GM21737 (cell line): ENCODE data around the gene ARHGEF7.

ENCODE experiments used
- ATAC-seq: cut with Tn5 transposase; IDR thresholded peaks from one replicate; pipeline ENCODE4 v1.9.1; 2021; ENCODE audit warnings: mild to moderate bottlenecking, moderate library complexity; ENCODE audit not compliant: unreplicated experiment

ARHGEF7 gene

DNA sequence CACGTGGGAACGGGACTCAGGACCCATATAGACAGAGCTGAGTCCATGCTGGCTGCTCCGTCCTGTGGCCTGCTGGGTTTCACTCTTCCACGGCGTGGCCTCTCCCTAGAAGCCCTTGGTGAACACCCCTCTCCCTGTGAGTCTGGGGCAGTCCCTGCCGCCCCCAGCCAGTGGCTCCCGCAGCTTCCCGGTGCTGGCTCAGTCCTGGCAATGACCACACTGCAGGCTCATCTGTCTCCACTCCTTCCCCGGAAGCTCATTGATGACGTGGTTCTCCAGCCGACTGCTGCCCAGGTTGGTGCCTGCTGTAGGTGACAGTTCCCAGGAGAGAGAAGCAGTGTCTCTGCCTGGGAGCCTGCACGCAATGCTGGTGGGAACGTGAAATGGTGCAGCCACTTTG lies 203.3 kb downstream of the ARHGEF7 start:
- no peak for ATAC-seq

DNA sequence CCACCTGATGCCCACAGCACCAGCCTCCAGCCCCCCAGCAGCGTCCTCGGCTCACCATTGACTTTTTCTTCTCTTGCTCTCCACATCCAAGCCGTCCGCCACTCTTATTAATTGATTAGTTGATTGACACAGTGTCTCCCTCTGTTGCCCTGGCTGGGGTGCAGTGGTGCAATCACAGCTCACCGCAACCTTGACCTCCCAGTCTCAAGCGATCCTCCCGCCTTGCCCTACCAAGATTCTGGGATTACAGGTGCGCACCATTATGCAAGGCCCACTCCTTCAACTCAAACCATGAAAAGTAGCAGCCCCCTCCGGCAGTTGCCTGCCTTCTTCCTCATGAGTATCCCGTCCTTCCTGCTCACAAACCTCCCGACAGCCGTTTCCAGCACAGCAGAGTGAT lies 204.4 kb downstream of the ARHGEF7 start:
- ATAC-seq, result no peak

DNA sequence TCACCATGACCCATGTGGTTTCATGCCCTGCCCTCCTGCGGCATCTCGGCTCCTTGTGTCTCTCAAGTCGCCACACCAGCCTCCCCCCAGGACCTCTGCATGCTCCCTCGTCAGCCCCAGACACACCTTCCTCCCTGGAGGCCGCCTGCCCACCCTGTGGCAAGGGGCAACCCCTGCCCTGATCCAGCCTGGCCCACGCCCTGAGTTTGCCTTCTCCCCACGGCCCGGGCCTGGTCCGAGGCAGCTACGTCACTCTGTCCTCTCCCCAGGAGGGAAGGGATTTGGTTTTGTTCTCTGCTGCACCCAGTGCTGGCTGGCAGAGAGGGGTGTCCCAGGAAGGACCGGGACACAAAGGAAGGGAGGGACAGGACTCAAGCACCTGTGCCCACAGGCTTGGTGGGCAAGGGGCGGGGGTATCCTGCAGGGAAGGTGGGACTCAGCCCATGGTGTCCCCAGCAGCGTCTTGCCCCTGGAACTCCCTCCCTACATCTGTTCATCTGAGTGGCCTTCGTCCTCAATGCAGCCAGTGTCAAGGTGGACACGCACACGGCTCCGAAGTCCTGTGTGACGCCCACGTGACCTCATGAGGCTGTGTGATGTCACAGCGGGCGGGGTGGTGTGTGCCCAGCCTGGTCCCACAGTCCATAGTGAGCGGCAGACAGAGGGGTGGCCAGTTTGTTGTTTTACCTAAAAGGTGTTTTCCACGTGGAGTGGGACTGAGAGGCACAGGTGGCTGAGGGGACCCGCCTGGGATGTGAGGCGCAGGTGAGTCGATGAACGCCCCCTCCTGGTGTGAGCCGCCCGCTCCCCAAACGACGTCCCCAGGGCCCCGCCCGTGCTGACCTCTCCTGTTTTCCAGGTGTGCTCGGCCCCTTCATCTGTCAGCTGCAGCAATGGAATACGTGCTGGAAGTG lies 205.1 kb downstream of the ARHGEF7 start, which contains the start of gene TEX29:
TEX29 (plus strand) TSS at position 645 of the 914 bp plus-strand sequence; CDS start at position 894, 249 bp downstream.
- no peak for ATAC-seq

DNA sequence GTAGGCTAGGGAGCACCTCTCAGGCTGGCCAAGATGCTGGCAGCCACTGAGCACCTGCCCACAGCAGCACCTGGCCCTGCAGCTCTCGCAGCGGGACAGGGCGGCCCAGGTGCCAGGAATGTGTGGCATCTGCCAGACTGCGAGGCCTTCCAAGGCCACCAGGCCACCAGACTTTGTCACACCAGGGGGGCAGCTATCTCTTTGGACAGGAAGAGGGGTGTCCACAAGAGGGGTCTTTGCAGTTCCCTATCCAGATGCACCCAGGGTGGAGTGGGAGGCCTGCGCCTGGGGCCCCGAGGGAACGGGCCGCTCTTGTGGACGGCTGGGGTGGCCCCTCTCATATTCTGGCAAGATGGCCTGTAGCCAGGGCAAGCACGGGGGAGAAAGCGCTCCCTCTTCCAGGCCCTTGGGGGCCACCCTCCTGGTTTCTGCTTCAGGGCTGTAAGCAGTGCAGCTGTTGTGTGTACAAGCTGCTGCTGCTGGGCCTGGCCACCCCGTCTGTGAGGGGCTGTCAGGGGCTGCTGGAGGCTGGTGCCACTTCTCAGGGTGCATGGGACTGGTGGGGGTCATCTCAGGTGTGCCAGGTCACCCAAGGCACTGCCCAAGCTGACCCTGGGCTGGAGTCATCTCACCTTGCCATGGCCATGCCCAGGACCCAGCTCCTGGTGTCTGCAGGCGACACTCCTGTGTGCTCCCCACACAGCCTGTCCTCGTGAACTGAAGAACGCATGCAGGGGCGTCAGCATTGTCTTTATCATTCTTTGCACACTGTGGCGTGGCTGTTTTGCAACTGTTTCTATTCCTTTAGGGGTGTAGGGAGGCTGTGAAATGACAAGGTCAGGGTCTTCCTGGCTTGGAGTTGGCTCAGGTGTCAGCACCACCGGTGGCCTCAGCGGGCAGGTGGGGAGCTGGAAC lies 207.1 kb downstream of the ARHGEF7 start:
- no peak for ATAC-seq

DNA sequence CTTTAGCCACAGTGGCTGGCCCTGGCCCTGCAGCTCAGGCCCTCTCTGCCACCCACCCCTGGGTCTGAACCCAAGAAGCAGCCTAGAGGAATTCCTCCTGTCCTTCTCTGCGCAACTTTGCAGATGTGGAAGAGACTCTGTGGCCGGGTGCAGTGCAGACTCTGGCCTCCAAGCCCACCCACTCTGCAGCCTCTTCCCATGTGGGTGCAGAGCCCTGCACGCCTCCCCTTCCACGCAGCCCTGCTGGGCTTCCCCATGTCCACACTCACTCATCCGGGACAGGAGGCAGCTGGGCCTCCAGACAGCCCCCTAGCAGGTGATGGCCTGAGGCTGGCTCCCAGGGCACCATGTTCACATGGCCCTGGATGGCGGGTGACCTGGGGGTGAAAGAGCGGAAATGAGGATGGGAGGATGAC lies 207.8 kb downstream of the ARHGEF7 start:
- ATAC-seq, result no peak

DNA sequence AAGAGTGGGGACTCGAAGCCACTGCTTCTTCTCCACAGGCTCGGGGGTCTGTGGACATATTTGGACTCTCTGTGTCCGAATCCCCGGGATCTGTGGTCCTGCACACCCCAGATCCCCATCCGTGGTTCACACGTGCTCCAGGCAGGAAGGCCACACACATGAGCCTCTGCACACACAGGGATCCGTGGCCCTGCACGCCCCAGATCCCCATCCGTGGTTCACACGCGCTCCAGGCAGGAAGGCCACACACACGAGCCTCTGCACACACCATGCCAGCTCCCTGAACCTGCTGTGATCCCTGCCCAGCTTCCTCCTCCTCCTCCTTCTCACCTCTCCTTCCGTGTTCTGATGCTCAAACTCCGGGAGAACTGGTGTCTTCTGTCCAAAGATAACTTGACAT lies 208.4 kb downstream of the ARHGEF7 start:
- no peak for ATAC-seq

DNA sequence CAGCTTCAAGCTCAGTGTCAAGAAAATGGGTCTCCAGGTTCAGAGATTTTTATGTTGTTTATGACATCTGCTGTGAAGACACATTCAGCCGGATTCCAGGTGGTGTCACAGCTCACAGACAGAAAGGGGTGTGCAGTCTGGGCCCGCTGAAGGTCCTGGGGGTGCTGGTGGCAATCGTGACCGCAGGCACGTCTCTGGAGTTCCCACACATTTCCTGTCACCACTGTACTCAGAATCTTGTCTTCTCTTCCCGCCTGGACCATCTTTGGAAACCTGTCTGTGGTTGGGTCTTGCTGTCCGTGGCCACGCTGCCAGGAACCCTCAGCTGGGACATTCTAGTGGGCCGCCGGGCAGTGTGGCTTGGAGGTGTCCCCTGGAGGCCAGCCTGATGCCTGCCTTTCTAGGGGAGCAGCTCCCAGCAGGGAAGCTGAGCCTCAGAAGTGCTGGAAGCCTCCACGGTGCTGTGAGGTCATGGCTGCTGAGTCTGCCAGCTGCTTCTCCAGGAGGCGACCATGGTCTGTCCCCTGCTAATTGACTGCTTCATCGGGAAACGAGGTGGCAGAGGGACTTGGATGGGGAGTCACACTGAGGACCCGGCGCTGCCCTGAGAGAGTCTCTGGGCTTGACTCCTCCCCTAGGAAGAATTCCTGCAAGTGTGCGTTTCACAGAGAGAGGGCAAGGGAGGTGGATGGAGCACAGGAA lies 209.0 kb downstream of the ARHGEF7 start:
- ATAC-seq, result no peak

DNA sequence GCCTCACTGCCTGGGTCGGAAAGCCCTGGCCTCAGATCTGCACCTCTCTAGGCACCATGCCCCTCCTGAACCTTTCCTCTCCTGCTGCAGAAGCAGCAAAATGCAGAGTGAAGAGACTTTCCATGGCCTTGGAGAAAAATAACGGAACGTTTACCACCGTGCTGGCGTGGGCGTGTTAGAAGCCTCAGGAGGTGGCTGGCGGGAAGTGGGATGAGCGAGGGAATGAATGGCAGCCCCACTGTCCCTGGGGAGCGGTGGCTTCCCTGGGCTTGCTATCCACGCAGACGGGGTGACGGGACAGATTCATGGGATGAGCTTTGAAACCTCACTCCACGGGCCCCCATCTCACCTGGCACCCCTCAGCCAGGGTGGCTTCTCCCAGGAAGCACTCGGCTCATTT lies 209.6 kb downstream of the ARHGEF7 start:
- no peak for ATAC-seq

DNA sequence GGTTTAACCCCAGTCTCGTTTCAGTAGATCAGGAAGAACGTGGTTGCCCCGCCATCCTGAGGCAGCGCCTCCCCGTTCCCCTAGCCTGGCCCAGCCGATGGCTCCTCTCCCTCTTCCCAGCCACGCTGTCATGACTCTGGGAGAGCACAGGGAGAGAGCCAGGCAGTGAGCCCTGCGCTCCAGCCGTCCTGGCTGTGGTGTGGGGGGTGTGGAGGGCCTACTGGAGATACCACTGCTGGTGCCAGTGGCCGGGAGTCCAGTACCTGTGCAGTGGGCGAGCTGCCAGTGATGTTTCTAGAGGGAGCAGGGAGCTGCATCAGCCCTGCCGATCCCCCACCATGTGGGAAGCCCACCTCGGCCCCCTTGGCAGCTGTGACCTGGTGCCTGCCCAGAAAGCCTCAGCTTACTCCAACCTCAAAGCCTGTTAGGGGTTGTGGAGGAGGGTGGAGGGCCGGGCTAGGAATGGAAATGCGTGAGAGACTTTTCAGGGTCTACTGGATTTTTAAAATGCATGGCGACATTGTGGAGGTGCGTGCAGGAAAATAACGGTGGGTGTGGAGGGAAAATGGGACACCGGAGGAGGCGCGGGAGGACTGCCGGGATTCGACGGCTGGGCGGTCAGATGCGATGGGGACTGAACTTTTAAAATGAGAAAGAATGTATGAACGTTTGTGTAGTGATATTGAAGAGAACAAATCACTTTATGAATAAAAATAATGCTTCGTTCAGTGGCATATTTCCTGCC lies 210.2 kb downstream of the ARHGEF7 start:
- ATAC-seq, result no peak

DNA sequence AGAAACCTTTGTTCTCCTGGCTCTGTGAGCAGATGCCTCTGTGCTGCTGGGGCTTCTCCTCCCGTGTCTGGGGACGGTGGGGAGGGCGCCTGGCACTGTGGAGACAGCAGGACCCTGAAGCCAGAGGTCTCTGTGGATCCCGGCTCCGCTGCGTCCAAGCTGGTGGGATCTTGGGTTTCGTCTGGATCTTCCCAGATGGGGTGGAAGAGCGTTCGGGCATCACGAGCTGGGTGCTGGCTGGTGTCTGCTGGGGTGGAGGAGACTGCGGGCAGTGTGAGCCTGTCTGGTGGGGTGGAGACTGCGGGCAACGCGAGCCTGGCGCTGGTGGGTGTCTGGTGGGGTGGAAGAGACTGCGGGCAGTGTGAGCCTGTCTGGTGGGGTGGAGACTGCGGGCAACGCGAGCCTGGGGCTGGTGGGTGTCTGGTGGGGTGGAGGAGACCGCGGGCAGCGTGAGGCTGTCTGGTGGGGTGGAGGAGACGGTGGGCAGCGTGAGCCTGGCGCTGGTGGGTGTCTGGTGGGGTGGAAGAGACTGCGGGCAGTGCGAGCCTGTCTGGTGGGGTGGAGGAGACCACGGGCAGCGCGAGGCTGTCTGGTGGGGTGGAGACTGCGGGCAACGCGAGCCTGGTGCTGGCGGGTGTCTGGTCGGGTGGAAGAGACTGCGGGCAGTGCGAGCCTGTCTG lies 211.0 kb downstream of the ARHGEF7 start:
- no peak for ATAC-seq

DNA sequence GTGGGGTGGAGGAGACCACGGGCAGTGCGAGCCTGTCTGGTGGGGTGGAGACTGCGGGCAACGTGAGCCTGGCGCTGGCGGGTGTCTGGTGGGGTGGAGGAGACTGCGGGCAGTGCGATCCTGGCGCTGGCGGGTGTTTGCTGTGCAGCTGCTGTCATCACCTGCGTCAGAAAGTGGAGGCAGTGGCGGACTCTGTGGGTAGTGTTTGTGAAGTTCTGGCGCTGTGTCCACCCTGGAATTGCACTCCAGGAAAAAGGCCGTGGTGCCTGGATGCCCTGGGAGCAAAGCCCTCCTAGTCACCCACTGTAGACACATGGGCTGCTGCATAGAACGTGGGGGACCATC lies 211.5 kb downstream of the ARHGEF7 start:
- ATAC-seq, result no peak

DNA sequence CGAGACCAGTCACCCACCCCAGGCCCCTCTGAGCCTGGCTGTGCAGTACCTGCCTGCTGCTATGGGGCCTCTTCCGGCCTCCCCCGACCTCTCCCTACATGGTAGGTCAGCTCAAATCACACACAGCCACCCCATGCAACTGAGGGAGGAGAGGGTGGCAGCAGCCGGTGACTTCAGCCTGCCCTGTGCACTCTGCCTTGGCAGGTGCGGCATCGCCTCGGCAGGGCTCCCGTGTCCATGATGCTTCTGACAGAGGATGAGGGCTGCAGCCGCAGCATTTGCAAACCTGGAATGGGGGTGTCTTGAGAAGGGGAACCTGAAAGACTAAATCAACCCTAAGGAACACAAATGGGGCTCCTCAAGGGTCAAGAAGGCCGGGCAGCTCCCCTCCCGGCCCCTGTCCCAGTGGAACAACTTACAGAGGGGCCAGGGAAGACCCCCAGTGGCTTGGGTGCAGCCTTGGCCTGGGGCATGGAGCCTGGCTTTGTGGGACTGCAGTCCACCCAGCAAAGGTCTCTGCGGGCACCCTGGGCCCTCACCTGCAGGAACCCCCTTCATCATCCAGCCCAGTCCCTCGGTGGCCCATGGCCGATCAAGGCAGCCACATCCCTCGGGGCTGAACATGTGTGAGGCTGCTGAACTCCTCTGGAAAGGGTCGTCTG lies 212.0 kb downstream of the ARHGEF7 start:
- ATAC-seq, result no peak

DNA sequence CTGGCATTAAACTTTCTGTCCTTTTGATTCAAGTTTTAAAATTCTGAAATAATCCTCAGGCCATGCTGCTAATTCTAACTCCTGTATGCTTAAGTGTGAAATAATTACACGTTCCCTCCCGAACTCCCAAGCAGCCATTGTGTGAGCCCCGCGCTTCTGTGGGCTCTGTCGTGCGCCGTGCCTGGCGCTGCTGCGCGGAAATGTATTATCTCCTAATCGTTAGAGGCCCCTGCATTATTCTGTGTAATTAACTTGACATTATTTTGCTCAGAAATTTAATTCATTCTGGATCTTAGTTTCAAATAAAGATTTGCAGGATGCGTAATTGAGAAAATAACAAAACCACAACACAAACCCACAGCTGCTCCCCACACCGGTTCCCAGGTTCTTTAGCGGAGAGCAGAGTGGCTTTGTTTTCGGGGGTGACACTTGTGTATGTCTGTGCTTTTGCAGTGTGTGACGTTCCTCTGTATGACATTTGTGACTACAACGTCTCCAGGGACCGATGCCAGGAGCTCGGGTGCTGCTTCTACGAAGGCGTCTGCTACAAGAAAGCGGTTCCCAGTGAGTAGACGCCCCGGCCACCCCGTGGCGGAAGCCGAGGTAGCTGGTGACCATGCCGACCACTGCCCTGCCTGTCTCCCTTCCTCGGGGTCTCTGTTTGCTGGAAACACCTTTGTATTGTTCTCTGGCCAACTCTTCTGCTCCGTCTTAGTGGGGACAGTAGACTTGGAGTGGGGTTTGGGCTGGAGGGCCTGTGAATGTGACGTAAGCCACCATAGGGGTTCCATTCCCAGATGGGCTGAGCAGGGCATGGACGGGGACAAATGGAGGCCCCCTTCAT lies 212.8 kb downstream of the ARHGEF7 start:
- ATAC-seq, result no peak

DNA sequence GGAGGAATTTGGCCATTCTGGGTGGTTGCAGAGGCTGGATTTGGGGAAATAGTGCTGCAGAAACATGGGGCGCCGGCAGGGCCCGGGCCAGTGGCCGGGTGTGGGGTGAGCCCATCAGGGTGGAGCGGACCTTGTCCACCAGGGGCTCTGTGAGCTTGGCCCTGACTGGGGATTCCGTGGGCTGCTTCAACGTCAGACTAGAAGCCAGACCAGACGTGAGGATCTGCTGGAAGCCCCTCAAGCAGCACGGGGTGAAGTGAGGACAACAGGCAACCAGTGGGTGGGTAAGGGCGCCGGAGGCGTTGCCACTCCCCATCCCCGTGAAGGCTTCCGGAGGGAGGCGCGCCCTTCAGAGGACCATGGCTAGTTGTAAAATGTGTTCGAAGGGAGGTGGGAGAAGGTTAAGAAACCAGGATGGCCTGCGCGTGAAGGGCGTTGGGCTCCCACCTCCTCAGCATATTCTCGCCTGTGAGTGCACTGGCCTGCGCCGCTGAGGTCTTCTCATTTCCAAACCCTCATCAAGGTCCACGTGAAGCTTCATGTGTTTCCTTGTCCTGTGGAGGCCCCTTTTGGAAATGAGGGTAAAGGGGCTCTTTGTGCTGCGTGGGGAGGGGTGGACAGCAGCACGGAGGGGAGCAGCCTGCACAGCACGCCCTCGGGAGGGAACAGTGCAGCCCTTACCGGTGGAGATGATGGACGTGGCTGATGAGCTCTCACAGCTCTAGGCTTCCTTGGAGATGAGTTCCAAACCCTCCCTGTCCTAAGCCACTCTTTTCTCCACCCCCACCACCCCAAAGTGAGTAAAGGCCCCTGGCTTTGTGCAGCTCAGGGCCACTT lies 213.7 kb downstream of the ARHGEF7 start:
- ATAC-seq, result no peak

DNA sequence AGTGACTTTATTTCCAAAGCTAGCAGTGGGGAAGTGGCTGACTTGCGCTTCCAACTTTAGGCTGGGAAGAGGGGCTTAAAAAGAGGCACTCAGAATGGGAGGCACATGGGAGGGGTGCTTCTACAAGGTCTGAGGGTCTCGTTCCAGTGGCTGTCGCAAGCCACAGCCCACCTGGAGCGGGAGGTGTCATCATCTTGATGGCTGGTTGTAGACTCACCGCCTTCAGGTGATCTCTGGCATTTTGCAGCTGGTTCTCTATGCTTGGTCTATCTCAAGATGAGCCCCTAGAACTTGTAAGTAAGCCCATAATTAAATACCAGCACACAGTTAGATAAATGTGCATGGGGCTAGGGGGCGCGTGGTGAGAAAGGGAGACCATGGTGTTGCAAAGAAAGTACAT lies 214.5 kb downstream of the ARHGEF7 start:
- ATAC-seq, result no peak

DNA sequence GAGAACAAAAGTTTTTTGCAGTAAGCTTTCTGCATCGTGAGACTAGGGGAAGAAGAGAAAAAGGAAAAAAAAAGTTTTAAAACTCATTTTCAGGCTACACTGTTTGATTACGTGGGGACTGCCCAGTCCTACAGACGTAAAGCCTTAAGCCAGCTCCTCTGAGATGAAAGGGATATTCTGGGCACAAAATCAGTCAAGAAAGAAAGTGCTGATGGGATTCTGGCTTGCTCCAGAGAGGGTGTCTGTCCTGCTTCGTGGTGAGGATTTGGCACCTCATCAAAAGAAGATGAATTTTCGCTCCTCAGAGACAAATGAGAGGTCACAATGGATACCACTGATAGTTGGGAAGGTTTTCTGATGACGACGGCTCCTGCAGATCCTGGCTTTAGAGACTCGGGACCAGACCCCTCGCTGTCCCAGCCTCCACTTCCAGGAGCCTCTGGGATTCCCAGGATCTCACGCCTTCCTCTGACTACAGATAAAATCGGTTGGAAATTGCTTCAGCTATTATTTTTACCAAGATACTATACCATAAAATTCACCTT lies 215.0 kb downstream of the ARHGEF7 start:
- no peak for ATAC-seq

DNA sequence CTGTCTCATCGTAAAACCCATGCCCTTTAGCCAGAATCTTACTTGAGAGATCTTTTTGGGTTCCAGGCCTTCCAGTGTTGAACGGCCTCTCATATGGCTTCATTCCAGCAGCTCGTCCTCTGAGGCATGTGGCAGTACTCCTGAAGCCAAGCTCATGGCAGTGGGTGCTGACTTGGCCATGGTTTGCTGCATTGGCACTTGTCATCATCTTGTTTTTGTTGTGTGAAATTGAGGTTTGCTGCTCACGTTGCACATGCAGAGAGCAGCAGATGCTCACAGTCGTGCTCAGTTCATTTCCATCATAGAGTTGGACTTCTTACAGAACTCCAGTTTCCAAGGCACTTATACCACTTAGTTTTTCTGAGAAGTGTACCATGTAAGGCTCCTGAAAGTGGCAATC lies 220.2 kb downstream of the ARHGEF7 start:
- ATAC-seq, result no peak
